Muscle layer of duodenum (tissue), 2 donors: ENCODE data around the gene ARL16.

Source experiments
- H3K27ac ChIP-seq: one replicate; pipeline ENCODE4 v1.7.0; 2013; ENCODE audit warnings: mild to moderate bottlenecking, low read length
- H3K27me3 ChIP-seq: one replicate; pipeline ENCODE4 v1.7.0; 2013; ENCODE audit warnings: low read depth, mild to moderate bottlenecking, control low read depth, low read length
- H3K36me3 ChIP-seq, 2 donors: one replicate each; pipeline ENCODE4 v1.7.0; 2013; ENCODE audit warnings: low read length in 2 of 2, control low read depth in 1 of 2, mild to moderate bottlenecking in 1 of 2; ENCODE audit not compliant: insufficient read depth in 2 of 2, control insufficient read depth in 1 of 2
- H3K4me1 ChIP-seq, 2 donors: one replicate each; pipeline ENCODE4 v1.7.0; 2013; ENCODE audit warnings: low read length in 2 of 2, mild to moderate bottlenecking in 2 of 2, control low read depth in 1 of 2, moderate library complexity in 1 of 2; ENCODE audit not compliant: insufficient read depth in 2 of 2, control insufficient read depth in 1 of 2
- H3K4me3 ChIP-seq, 2 donors: one replicate each; pipeline ENCODE4 v1.7.0; 2013; ENCODE audit warnings: low read length in 2 of 2, low read depth in 1 of 2, mild to moderate bottlenecking in 1 of 2
- H3K9me3 ChIP-seq, 2 donors: one replicate each; pipeline ENCODE4 v1.7.0; 2013; ENCODE audit warnings: low read length in 2 of 2, control low read depth in 1 of 2, mild to moderate bottlenecking in 1 of 2; ENCODE audit not compliant: control insufficient read depth in 1 of 2
- donor health status: healthy.

The ARL16 gene

DNA sequence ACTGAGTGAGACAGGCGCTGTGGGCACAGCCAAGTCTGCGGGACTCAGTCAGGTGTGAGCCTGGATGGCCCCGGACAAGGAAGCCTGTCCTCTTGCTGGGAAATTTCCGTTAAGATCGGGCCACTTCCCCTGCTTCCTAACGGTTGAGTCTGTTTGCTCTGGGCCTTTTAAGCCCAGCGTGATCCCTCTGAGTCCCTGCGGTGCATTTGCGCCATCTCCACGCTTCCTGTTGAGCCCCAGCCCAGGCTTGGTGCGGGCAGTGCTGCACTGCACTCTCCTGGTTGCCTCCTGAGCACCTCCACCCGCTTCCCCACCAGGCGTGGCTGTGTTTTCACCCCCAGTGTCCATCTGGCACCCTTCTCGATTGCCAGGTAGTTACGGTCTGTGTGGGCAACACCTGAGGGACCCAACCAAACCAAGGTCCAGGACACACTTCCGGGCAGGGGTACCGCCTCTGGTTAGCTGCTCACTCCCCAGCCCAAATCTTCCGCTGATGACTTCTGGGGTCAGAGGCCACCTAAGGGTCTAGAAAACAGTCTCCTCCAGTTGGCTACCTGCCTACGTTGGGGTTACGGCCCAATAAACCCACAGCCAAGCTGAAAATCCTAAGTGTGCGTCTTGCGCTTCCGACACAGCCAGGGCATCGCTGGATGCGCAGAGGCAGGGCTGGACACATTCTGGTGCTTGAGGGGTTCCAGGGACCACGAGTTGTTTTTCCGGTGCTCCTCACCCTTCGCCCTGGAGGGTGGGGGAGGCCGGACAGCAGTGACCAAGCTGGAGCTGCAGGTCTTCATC is 27.1 kb upstream of the ARL16 start:
- Histone ChIP-seq H3K27me3 (no peaks in the 10 kb centered on the region), H3K4me3 (peak overlapping the region; percentile 45 to 79), H3K9me3 (no peaks in the 10 kb centered on the region), H3K27ac (no peak overlapping the region), H3K4me1 (peaks cover 14 to 27% of the 10 kb centered on the region in 2 donors), H3K36me3 (peaks cover 2 to 24% of the 10 kb centered on the region in 2 donors)

DNA sequence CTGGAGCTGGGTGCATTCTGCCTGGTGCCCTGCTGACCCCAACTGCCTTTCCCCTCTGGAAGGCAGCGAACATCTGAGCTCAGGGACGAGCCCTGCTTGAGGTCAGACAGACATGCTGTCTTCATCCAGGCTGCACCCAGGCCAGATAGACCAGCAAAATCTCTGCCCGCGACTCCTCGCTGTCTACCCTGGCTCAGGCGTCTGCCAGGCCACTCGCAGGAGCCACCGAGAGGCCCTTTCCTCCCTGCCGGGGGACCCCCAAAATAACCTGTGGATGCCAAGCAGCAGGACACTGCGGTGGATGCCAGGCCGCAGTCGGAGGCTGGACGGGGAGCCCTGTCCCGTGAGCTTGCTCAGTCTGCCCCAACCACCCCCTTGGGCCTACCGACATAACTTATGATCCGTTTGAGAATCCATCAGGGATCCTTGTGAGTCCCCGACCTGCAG is 25.2 kb upstream of the ARL16 start:
- Histone ChIP-seq H3K9me3 (no peaks in the 10 kb centered on the region), H3K4me1 (peaks cover 22 to 36% of the 10 kb centered on the region in 2 donors), H3K36me3 (peaks cover 7 to 29% of the 10 kb centered on the region in 2 donors), H3K4me3 (no peak overlapping the region), H3K27me3 (no peaks in the 10 kb centered on the region), H3K27ac (no peak overlapping the region)

DNA sequence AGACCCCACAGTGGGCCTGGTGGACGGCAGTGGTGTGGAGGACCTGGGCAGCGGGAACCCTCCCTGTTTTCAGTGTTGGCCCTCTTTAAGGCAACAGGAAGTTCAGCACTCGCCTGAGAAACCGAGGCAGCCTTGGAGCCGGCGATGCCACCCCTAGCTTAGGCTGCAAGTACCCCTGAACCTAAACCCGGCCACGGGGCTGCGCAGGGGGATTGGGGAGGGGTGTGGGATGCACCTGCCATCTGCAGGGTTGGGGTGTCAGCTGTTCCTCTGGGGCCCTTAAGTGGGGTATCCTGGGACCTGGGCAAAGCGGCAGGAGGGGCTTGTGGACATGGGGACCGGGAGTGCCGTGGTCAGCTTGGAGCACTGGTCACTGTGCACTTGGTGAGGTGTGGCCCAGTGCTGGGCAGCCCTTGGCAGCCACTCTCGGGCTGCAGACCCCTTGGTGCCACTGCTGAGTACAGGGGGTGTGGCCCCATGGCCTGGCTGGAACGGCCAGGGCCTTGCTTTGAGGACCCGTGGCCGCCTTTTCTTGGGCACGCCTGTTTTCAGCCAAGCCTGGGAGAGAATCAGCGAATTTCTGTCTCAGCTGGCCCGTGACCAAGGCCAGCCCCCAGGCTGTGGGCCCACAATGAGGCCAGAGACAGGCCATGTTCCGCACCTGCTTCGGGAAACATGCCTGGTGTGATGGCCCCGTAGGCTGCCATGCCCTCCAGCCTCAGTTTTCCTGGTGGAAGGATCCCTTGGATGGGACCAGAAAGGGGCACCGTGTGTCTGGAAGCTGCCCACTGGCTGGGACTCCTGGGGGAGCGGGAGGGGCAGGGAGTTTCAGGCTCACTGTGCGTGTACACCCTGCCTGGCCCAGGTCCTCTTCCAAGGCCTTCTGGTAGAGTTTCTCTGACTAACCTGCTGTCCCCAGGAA is 24.4 kb upstream of the ARL16 start:
- Histone ChIP-seq H3K27me3 (no peaks in the 10 kb centered on the region), H3K36me3 (peaks cover 7 to 29% of the 10 kb centered on the region in 2 donors), H3K9me3 (no peaks in the 10 kb centered on the region), H3K4me3 (no peak overlapping the region), H3K4me1 (peaks cover 22 to 34% of the 10 kb centered on the region in 2 donors), H3K27ac (no peak overlapping the region)

DNA sequence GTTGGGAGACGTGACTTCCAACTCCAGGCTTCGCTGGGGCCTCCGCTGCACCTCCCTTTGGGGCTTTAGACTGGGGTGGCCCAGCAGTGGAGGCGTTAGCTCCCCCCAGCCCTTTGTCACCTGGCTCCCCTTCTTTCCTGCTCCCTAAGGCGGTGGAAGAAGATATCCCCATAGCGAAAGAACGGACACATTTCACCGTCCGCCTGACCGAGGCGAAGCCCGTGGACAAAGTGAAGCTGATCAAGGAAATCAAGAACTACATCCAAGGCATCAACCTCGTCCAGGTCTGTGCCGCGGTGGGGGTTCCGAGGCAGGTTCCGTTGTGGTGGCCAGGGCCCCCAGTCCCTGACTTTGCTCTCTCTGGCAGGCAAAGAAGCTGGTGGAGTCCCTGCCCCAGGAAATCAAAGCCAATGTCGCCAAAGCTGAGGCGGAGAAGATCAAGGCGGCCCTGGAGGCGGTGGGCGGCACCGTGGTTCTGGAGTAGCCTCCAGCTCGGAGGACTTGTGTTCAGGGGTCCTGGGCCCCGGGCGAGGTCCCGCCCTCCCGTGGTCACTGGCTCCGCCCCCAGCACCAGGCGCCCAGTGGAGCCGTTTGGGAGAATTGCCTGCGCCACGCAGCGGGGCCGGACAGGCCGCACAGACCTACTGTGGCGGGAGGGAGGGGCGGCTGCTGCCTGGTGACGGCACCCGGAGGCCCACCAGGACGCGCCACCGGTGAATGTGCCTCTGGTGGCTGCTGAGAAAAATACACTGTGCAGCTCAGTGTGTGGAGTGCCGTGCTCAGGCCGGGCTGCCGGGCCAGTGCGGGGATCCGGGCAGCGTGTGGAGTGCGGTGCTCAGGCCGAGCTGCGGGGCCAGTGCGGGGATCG is 23.4 kb upstream of the ARL16 start:
- Histone ChIP-seq H3K36me3 (peaks cover 7 to 29% of the 10 kb centered on the region in 2 donors), H3K27me3 (no peaks in the 10 kb centered on the region), H3K4me1 (peaks cover 22 to 35% of the 10 kb centered on the region in 2 donors), H3K9me3 (no peaks in the 10 kb centered on the region), H3K4me3 (no peak overlapping the region), H3K27ac (no peak overlapping the region)

DNA sequence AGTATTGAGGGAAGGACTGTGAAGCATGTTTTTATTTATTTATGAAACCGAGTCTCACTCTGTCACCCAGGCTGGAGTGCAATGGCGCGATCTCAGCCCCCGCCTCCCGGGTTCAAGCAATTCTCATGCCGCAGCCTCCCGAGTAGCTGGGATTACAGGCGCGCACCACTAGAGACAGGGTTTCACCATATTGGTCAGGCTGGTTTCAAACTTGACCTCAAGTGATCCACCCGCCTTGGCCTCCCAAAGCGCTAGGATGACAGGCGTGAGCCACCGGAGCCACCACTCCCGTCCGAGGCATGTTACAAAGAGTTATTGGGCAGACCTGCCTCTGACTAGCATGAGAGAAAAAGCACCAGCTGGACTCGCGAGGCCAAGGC is 22.6 kb upstream of the ARL16 start:
- Histone ChIP-seq H3K4me3 (no peak overlapping the region), H3K9me3 (no peaks in the 10 kb centered on the region), H3K27me3 (no peaks in the 10 kb centered on the region), H3K27ac (no peak overlapping the region), H3K36me3 (peaks cover 7 to 29% of the 10 kb centered on the region in 2 donors), H3K4me1 (peaks cover 26 to 36% of the 10 kb centered on the region in 2 donors)

DNA sequence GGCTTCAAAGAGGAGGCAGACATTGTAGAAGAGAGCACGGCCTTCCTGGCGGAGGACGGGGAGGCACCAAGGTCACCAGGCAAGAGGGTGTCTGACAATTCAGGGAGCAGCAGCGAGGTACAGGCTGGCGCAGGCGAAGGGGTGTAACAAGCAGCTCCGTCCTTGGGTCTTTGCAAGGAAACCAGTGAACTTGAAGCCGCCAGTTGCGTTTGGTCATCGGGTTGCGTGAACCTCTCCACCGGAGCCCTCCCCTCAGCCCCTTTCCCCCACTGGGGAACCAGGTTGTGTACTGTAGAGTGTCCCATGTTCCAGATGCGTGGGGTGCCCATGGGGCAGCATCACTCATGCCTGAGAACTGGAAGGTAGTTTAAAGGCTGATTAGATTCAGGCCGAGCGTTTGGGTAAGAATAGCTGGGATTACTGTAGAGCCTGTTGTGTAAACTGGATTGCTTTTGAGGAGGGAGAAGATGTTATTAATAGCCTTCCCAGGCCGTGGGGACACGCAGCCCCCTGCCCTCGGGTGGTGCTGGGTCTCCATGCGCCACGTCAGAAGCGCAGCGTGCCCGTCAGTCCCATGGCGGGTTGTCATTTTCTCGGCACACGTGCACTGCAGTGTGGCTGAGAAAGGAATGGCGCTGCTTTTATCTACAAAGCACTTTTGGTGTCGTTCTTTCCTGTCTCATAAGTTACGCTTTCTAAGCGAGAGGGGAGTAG is 22.1 kb upstream of the ARL16 start:
- no peaks in the 10 kb centered on the region for H3K9me3 ChIP-seq
- H3K4me3 ChIP-seq = no peak overlapping the region
- no peak overlapping the region for H3K27ac ChIP-seq
- peaks cover 12 to 34% of the 10 kb centered on the region in 2 donors for H3K36me3 ChIP-seq
- peaks cover 23 to 36% of the 10 kb centered on the region in 2 donors for H3K4me1 ChIP-seq
- H3K27me3 ChIP-seq = no peaks in the 10 kb centered on the region

DNA sequence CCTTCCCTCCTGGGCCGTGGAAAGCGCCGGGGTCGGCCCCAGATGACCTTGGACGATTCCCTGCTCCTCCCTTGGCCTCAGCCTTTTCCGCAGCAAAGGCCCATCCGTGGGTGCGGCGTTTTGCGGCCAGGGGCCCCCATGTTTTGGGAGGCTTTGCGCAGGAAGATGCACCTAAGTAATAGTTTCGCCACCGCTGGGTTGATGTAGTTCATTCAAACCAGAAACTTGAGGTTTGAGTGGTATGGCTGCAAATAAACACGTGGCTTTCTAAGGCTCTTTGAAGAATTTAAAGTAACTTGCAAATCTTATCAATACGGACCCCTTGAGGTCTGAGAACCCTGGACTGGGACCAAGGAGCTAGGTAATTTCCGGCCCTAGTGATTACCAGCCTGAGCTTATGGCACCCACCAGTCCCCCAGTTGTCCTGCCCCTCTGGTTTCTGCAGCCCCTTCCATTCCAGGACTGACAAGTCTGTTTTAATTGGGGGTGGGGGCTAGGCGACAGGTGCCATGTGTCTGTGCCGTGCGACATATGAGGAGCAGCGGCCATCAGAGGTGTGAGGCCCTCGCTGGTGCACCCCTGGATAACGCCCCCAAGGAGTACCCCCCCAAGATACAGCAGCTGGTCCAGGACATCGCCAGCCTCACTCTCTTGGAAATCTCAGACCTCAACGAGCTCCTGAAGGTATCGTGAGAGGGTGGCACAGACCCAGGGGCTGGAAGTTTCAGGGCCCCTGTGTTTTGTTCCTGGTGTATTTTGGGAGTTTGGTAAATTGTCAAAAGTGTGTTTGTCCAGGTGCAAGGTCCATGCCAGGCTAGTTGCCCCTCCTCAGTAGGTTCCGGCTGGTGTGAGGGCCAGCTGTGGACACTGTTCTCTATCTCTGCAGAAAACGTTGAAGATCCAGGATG is 20.4 kb upstream of the ARL16 start:
- H3K27me3 ChIP-seq = no peaks in the 10 kb centered on the region
- no peaks in the 10 kb centered on the region for H3K9me3 ChIP-seq
- H3K27ac ChIP-seq = peak overlapping the region; percentile 96
- peak overlapping the region; percentile 81 to 94 for H3K4me3 ChIP-seq
- peaks cover 13 to 44% of the 10 kb centered on the region in 2 donors for H3K36me3 ChIP-seq
- peaks cover 17 to 32% of the 10 kb centered on the region in 2 donors for H3K4me1 ChIP-seq

DNA sequence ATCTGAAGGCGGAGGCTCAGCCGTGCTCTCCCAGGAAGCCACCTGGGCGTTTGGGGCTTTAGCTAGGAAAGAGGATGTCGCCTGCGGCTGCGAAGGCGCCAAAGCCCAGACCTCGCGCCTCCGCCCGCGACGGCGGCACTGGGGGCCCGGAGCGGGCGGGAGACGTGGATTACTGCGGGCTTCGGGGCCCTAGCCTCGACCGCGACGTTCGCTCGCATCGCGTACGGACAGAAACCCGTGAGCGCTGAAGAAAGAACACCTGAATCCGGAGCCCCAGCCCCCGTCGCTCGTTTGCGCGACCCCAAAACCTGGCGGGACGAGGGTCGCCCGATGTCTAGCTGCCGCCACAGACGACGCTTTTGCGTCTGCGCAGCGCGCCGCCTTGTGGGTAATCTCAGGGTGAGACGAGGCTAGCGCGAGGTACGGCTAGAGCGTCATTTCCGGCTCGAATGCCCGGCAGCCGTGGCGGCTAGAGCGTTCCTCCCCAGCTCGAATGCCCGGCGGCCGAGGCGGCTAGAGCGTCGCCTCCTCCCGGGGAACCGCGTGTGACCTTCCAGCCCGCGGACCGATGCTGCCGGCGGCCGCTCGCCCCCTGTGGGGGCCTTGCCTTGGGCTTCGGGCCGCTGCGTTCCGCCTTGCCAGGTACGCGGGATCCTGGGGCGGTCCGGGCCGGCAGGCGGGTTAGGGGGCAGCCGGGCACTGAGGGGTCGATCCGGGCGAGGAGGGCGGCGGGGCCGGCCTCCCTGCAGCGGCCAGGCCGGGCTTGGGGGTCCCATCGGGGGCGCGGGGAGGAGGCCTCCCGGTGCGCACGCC is 19.5 kb upstream of the ARL16 start, which contains the start of gene MRPL12:
Gene MRPL12, plus strand, starts transcription at position 434 of the 813 bp plus-strand sequence. Its CDS starts 135 bp downstream, at position 569.
- H3K4me1 ChIP-seq = peaks cover 17 to 32% of the 10 kb centered on the region in 2 donors
- no peaks in the 10 kb centered on the region for H3K9me3 ChIP-seq
- H3K27ac ChIP-seq = peak within 1 kb of the TSS; percentile 96
- peaks cover 15 to 51% of the 10 kb centered on the region in 2 donors for H3K36me3 ChIP-seq
- peak within 1 kb of the TSS; percentile 81 to 94 for H3K4me3 ChIP-seq
- H3K27me3 ChIP-seq = no peaks in the 10 kb centered on the region
